A673 (cell line): ENCODE data around the gene LCN1. TPM values are rescaled to one million over a fixed set of nuclear protein-coding genes. Genes with fewer than 3 reads are reported as not detected.
"Not testable (repeated sequence)": the region's sequence is repeated elsewhere in the genome, so short reads cannot be mapped to it uniquely, and the experiment has no call there.

ENCODE experiments used
- BruUV-seq: library from RNA; stranded (reverse); fragments of 400-500 nt; replicated peaks from 2 replicates; lab custom pipeline; 2021; lab: Mats Ljungman, UMichigan
- CTCF ChIA-PET: fragments of 300-600 bp; sonication (Branson Sonifier 250); formaldehyde crosslinking; loops from one replicate; lab custom pipeline; 2022; ENCODE audit warnings: antibody characterized with exemption; lab: Charles Lee
- POLR2A ChIA-PET: fragments of 300-600 bp; sonication (Branson Sonifier 250); formaldehyde crosslinking; loops from one replicate; lab custom pipeline; 2022; ENCODE audit warnings: antibody characterized with exemption; ENCODE audit not compliant: low non-redundant PET; lab: Charles Lee
- DNase-seq: peaks from one replicate; pipeline ENCODE4 v3.0.0-alpha.2; 2015; ENCODE audit warnings: low spot score
- H3K27ac ChIP-seq: fragments of 200-600 bp; sonication (generic); 2 replicates; pipeline ENCODE4 v1.5.1; 2016; ENCODE audit warnings: mixed run types, low read depth, mild to moderate bottlenecking, mixed read lengths, antibody characterized with exemption, low read length; ENCODE audit not compliant: poor library complexity, severe bottlenecking
- H3K27me3 ChIP-seq: fragments of 200-600 bp; sonication (generic); replicated peaks from 2 replicates; pipeline ENCODE4 v1.6.1; 2017; ENCODE audit warnings: mixed run types, low read depth, mild to moderate bottlenecking, mixed read lengths, antibody characterized with exemption, low read length; ENCODE audit not compliant: insufficient read depth, poor library complexity
- H3K36me3 ChIP-seq: fragments of 200-600 bp; sonication (generic); 2 replicates; pipeline ENCODE4 v1.6.1; 2016; ENCODE audit warnings: mixed run types, mild to moderate bottlenecking, mixed read lengths, antibody characterized with exemption, low read length; ENCODE audit not compliant: insufficient read depth, poor library complexity, severe bottlenecking
- H3K4me1 ChIP-seq: fragments of 200-600 bp; sonication (generic); 2 replicates; pipeline ENCODE4 v1.6.1; 2017; ENCODE audit warnings: mixed run types, mild to moderate bottlenecking, mixed read lengths, antibody characterized with exemption, low read length; ENCODE audit not compliant: insufficient read depth, poor library complexity, severe bottlenecking
- H3K4me3 ChIP-seq: fragments of 200-600 bp; sonication (generic); 2 replicates; pipeline ENCODE4 v1.5.1; 2016; ENCODE audit warnings: low read depth, mixed run types, mild to moderate bottlenecking, mixed read lengths, low read length; ENCODE audit not compliant: poor library complexity, severe bottlenecking
- H3K9me3 ChIP-seq: fragments of 200-600 bp; sonication (generic); 2 replicates; pipeline ENCODE4 v1.6.1; 2016; ENCODE audit warnings: mixed run types, low read depth, mild to moderate bottlenecking, mixed read lengths, antibody characterized with exemption, low read length; ENCODE audit not compliant: poor library complexity, severe bottlenecking
- CTCF ChIP-seq: fragments of 300-800, 200-600 bp; sonication (generic); conservative IDR thresholded peaks from 2 replicates; pipeline ENCODE4 v1.5.1; 2017; ENCODE audit warnings: low read depth, mild to moderate bottlenecking, antibody characterized with exemption, low read length, moderate library complexity, mixed read lengths
- EZH2 ChIP-seq: fragments of 200-600 bp; sonication (generic); IDR thresholded peaks from 2 replicates; pipeline ENCODE4 v1.6.1; 2017; ENCODE audit warnings: borderline replicate concordance, low read depth, mild to moderate bottlenecking, mixed read lengths, antibody characterized with exemption, low read length; ENCODE audit not compliant: poor library complexity, severe bottlenecking
- intact Hi-C: fragments of 100-400 bp; cut with micrococcal nuclease; formaldehyde crosslinking; loops from one replicate; pipeline ENCODE4 v1.10.0; 2022; ENCODE audit not compliant: unreplicated experiment
- total RNA-seq: library from RNA; stranded (reverse); gene quantifications from 2 replicates; pipeline ENCODE4 v1.2.3, GENCODE V29; 2021

LCN1 gene
- total RNA-seq, 1 experiment from 2014 or later = not detected

DNA sequence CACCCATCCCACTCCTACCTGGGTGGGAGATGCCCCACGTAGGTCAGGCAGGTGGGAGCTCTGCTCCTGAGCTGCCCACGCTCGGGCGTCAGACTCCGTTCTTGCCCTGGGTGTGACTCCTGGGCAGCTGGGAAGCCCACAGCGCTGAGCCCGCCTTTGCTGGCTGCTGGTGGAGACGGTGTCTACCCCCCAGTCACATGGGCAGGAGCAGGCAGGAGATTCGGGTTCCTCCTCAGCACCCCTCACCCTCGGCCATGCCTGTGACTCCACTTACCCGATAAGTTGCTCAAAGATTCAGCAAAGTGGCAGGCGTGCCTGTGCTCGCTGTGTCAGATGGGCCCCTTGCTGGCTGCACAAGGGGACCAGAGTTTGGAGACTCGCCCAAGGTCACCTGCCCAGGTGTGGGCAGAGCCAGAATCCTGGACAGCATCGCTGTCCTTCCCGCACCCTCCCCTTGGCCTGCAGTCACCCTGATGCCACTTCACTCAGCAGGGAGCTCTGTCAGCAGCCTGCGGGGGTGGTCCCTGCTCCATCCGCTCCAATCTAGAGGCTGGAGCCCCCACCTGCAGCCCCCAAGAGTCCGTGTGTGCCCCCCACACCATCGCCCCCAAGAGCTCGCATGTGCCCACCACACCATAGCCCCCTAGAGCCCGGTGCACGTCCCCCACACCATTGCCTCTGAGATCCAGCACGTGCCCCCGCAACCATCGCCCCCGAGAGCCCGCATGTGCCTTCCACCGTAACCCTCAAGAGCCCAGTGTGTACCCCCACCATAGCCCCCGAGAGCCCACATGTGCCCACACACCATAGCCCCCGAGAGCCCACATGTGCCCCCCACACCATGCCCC, 4.2 kb downstream of the LCN1 start:
- Histone ChIP-seq H3K27ac (no peak overlapping the region), H3K9me3 (no peaks in the 10 kb centered on the region), H3K4me3 (no peak overlapping the region), H3K27me3 (no peaks in the 10 kb centered on the region), H3K4me1 (no peaks in the 10 kb centered on the region), H3K36me3 (no peaks in the 10 kb centered on the region)
- TF ChIP-seq EZH2 (no peak), CTCF (no peak)
- ChIA-PET CTCF (no interaction called here), POLR2A (no interaction called here)
- intact Hi-C loops = no loop called here
- no peak for DNase-seq
- BruUV-seq = no TSS peak

DNA sequence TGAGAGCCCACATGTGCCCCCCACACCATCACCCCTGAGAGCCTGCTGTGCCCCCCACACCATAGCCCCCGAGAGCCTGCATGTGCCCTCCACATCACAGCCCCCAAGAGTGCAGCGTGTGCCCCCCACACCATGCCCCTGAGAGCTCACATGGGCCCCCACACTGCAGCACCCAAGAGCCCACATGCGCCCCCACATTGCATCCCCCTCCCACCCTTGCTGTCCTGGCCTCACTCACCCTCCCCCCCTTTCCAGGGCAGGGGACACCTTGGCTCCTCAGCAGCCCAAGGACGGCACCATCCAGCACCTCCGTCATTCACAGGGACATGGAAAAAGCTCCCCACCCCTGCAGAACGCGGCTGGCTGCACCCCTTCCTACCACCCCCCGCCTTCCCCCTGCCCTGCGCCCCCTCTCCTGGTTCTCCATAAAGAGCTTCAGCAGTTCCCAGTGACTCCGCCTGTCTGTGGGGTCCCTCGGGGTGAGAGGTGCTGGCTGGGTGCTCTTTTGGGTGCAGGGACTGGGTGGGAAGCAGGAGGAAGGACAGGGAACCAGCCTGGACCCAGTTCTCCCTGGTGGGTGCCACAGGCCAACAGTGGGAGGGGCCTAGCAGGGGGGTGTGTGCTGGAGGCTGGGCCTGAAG, 5.0 kb downstream of the LCN1 start:
- H3K27ac ChIP-seq = no peak overlapping the region
- H3K4me1 ChIP-seq = no peaks in the 10 kb centered on the region
- TF ChIP-seq EZH2 (no peak), CTCF (no peak)
- H3K27me3 ChIP-seq = no peaks in the 10 kb centered on the region
- no peaks in the 10 kb centered on the region for H3K36me3 ChIP-seq
- H3K4me3 ChIP-seq = no peak overlapping the region
- no peak for DNase-seq
- ChIA-PET CTCF (no interaction called here), POLR2A (no interaction called here)
- BruUV-seq = no TSS peak
- intact Hi-C loops = no loop called here
- no peaks in the 10 kb centered on the region for H3K9me3 ChIP-seq

DNA sequence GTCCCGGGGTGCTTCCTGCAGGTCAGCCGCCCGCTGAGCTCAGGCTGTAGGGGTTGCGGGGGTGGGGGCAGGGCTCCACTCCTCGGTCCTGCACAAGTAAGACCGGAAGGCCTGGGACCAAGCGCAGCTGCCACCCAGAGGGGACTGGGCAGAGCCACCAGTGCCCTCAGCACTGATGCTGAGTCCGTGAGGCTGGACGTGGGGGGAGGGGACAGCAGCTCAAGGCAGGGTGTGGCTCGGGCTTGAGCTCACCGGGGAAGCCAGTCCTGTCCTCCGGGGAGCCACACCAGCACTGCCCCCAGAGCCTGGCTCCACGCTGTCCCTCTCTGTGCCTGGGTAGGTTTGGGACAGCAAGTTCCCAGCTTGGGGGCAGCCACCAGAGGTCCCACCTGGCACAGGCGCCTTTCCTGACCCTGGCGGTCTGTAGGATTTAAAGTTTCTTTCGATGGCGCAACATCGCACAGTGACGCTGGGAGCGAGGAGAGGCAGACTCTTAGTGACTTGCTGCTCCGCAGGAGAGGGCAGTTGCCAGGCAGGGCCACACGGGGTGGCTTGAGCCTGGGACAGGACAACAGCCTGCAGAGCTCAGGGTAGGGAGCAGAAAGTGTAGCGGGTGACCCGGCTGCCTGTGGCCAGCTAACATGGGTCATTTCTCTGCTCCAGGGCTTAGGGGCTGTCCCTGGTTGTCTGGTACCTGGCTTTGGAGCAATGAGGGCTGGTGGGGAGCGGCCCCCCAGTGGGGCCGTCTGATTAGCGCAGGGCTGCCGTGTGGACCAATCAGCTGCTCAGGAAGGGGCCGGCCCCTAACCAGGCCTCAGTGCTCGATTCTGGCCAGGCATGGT, 5.7 kb downstream of the LCN1 start:
- TF ChIP-seq CTCF (no peak), EZH2 (no peak)
- ChIA-PET CTCF (no interaction called here), POLR2A (interaction anchor here (0.7 kb wide), 1 partner anchor 58 kb away, joined by 3 read pairs; no protein-coding TSS in a partner anchor)
- Histone ChIP-seq H3K36me3 (no peaks in the 10 kb centered on the region), H3K27ac (no peak overlapping the region), H3K9me3 (no peaks in the 10 kb centered on the region), H3K4me1 (no peaks in the 10 kb centered on the region), H3K4me3 (no peak overlapping the region), H3K27me3 (no peaks in the 10 kb centered on the region)
- BruUV-seq = no TSS peak
- no peak for DNase-seq
- intact Hi-C loops = no loop called here

DNA sequence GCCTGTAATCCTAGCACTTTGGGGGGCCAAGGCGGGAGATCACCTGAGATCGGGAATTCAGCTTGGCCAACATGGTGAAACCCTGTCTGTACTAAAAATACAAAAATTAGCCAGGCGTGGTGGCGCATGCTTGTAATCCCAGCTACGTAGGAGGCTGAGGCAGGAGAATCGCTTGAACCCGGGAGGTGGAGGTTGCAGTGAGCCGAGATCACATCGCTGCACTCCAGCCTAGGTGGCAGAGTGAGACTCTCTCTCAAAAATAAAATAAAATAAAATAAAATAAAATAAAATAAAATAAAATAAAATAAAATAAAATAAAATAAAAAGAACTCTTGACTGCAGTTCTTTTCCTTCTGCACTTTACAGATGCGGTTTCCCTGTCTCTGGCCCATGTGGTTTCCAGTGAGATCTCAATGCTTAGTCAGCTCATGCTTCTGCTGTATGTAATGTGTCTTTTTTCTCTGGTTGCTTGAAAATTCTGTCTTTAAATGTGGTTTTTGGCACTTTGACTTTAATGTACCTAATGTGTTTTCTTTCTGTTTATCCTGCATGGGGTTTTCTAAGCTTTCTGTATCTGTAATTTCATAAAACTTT, 7.7 kb downstream of the LCN1 start:
- H3K27me3 ChIP-seq, H3K4me1 ChIP-seq, H3K36me3 ChIP-seq, CTCF ChIA-PET, intact Hi-C loops, DNase-seq, H3K27ac ChIP-seq, POLR2A ChIA-PET, H3K9me3 ChIP-seq, BruUV-seq, H3K4me3 ChIP-seq: not testable (repeated sequence)
